GM10266 (cell line): ENCODE measurements around the gene FEM1A.

Source experiments
- DNase-seq: peaks from one replicate; pipeline ENCODE4 v3.0.0; 2012; ENCODE audit errors: extremely low spot score
- TF ChIP-seq, protein P1 (sequence below): IDR thresholded peaks from 2 replicates; pipeline ENCODE4 v1.5.1; 2012; ENCODE audit warnings: mild to moderate bottlenecking, low read depth; ENCODE audit not compliant: control insufficient read depth, insufficient read depth; ENCODE audit errors: missing control alignments

The FEM1A gene

GRCh38 chr19:4811328-4812131 is 20.0 kb downstream of the FEM1A start:
- DNase-seq: peak; percentile 84
- TF ChIP-seq, protein P1, sequence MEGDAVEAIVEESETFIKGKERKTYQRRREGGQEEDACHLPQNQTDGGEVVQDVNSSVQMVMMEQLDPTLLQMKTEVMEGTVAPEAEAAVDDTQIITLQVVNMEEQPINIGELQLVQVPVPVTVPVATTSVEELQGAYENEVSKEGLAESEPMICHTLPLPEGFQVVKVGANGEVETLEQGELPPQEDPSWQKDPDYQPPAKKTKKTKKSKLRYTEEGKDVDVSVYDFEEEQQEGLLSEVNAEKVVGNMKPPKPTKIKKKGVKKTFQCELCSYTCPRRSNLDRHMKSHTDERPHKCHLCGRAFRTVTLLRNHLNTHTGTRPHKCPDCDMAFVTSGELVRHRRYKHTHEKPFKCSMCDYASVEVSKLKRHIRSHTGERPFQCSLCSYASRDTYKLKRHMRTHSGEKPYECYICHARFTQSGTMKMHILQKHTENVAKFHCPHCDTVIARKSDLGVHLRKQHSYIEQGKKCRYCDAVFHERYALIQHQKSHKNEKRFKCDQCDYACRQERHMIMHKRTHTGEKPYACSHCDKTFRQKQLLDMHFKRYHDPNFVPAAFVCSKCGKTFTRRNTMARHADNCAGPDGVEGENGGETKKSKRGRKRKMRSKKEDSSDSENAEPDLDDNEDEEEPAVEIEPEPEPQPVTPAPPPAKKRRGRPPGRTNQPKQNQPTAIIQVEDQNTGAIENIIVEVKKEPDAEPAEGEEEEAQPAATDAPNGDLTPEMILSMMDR: peak; percentile 95

DNA sequence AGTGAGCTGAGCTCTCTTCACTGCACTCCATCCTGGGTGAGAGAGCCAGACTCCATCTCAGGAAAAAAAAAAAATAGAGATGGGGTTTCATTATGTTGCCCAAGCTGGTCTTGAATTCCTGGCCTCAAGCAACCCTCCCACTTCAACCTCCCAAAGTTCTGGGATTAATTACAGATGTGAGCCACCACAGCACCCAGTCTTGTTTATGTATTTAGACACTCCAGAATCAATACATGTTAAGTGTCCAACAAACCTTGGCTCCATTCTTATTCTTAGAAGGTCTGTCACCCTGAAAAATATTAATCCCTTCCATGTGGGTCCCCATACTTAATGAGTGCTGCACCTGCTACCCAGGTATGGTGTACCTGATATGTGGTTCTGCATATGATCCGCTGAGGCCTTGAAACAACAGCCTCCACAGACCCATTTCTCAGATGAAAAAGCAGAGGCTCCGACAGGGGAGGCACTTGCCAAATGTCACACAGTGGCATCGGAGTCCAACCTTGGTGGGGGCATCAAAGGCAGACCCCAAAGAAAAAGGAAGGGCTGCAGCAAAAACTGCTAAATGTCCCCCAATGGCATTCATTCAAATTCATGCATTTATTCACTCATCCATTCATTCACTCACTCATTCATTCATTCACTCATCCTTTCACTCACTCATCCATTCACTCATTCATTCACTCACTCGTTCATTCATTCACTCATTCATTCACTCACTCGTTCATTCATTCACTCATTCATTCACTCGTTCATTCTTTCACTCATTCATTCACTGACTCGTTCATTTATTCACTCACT is 23.3 kb downstream of the FEM1A start:
- TF ChIP-seq, protein P1: no peak
- DNase-seq: peak; percentile 19

GRCh38 chr19:4815426-4816201 is 24.1 kb downstream of the FEM1A start:
- TF ChIP-seq, protein P1: no peak
- DNase-seq: peak; percentile 94

DNA sequence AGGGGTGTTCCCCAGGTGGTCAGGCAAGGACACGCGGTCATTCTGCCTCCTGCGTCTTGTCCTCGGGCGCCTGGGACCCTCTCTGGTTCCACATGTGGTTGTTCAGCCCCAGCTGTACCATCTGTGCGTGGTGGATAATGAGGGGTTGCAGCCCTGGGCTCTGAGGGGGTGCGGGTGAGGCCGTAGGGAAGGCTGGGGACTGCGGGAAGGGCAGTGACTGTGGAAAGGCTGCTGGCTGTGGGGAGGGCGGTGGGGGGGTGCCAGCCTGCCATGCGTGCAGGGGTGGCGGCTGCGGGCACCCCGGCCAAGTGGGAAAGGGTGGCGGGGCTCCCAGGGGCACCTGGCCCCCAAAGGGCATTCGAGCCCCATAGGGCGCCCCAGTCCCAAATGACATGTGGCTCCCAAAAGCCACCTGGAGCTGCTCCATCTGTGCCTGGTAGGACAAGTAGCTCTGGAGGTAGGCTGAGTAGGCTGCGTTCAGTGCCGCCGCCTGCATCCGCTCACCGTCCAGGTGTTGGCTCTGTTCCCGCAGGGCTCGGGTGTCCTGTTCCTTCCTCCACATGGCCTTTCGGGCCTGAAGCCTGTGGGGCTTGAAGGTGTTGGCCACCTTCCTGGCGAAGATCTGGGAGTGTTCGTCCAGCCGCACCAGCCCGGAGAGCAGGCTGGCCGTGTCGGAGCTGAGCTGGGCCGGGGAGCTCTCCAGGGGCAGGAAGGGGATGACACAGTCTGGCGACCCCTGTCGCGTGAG is 24.8 kb downstream of the FEM1A start:
- TF ChIP-seq, protein P1: no peak
- no peak for DNase-seq

DNA sequence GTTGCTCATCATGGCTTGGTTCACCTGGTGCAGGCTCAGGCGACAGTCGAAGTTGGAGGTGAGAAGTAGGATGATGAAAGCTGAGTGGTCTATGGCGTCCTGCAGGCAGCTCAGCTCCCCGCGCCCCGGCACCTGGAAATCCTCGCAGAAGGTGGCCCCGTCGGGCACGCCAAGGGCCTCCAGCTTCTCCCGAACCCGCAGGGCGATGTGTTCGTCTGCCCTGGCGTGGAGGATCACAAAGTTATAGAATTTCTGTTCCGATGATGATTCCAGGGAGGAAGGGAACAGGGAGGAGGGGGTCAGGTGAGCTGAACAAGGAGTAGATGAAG is 25.4 kb downstream of the FEM1A start:
- TF ChIP-seq, protein P1: no peak
- no peak for DNase-seq

GRCh38 chr19:4817467-4818277 is 26.1 kb downstream of the FEM1A start:
- TF ChIP-seq, protein P1: no peak
- no peak for DNase-seq
